Activated CD8-positive, alpha-beta memory T cell treated with anti-CD3 and anti-CD28 coated beads for 4 hours (primary cell): Measurements from ENCODE around the gene LY9.

Source experiments
- DNase-seq, 2 donors: peaks; one replicate each; pipeline ENCODE4 v3.0.0-alpha.2; 2020; ENCODE audit warnings: low read depth in 2 of 2

Gene LY9, protein sequence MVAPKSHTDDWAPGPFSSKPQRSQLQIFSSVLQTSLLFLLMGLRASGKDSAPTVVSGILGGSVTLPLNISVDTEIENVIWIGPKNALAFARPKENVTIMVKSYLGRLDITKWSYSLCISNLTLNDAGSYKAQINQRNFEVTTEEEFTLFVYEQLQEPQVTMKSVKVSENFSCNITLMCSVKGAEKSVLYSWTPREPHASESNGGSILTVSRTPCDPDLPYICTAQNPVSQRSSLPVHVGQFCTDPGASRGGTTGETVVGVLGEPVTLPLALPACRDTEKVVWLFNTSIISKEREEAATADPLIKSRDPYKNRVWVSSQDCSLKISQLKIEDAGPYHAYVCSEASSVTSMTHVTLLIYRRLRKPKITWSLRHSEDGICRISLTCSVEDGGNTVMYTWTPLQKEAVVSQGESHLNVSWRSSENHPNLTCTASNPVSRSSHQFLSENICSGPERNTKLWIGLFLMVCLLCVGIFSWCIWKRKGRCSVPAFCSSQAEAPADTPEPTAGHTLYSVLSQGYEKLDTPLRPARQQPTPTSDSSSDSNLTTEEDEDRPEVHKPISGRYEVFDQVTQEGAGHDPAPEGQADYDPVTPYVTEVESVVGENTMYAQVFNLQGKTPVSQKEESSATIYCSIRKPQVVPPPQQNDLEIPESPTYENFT

DNA sequence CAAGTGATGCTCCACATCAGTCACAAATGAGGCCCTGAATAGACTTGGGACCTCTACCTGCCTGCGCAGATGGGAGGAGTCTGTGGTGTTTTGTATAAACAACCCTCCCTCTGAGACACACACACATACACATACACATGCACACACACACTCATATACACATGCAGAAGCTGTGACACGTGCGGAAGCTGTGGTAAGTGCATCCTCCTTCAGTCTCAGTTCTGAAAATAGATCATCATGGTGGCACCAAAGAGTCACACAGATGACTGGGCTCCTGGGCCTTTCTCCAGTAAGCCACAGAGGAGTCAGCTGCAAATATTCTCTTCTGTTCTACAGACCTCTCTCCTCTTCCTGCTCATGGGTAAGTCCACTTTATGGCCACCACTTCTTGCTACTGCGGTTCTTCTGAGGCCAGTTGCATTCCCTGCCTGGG, at the start of gene LY9:
Gene LY9 (plus strand): TSS at position 224 of the 433 bp plus-strand sequence. CDS start 14 bp downstream, at position 238.
- peak; percentile 46 to 74 for DNase-seq

DNA sequence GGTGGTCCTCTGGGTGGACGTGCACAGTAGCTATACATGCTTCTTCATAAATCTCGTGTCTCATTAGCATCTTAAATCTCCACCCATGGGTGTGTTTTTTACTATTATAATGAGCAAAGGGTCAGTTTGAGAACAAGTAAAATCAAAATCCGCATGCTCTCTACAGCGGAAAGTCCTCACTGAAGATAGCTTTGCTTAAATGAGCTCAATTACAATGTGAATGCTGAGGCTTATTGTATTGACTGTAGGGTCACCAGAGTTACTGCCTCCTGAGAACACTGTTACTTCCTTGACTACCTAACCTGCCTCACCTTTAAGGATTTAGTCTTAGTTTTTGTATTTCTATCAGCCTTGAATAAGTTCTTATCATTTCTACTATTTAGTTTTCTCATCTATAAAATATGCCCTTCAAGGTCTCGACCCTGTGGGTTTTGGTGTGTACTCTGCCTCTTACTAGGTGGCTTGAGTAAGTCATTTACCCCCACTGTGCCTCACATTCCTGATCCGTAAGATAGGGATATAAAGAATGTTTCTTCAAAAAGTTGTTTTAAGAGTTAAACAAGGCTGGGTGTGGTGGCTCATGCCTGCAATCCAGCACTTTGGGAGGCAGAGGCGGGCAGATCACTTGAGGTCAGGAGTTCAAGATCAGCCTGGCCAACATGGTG, 49.0 kb upstream of the LY9 start:
- DNase-seq: no peak

DNA sequence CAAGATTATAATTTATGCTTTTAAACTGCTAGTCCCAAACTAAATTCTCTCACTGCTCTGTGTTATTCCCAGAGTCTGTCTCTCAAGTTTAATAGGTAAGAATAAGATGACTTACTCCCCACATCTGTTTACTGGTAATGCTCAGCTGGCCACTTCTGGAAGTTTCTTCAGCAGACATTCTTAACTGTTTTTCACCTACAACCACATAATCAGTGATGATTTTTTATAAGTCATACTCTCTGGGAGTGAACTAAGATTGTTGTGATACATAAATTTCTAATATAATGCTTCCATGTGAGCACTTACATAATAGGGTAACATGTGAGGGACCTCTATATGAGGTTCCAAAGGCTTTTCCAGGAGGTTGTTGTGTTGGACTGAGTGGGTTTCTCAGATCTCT, 48.3 kb upstream of the LY9 start:
- DNase-seq: no peak

DNA sequence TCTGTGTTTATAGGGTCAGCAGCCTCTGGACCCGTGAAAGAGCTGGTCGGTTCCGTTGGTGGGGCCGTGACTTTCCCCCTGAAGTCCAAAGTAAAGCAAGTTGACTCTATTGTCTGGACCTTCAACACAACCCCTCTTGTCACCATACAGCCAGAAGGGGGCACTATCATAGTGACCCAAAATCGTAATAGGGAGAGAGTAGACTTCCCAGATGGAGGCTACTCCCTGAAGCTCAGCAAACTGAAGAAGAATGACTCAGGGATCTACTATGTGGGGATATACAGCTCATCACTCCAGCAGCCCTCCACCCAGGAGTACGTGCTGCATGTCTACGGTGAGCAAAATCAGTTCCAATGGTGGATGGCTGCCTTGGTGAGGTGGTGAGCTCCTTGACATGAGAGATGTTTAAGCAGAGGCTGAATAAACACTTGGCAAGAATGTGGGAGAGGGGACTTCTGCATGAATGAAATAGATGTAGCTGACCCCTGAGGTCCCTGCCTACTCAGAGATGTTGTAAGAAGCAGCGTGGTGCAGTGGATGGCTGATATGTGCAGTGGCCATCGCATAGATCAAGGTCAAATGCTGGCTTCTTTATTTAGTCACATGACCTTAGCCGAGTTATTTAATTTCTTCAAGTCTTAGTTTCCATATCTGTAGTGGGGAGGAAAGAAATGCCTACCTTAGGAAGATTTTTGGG, 47.6 kb upstream of the LY9 start:
- no peak for DNase-seq

DNA sequence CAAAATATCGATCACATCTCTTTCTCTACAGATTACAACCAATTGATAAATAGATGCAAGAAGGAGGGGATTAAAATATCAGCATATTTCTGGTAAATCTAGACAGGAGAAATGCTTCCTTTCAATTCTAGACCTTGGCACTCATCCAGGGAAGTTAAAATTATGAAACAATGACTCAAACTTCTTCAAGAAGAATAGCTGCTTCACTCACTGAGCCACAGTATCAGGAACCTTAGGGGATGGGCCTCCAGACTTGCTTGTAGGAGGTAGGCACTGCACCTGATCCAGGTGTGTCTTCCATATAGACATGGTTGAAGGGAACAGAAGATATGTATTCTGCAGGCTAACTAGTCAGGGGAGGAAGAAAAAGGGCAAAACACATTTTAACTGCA, 47.1 kb upstream of the LY9 start:
- no peak for DNase-seq

DNA sequence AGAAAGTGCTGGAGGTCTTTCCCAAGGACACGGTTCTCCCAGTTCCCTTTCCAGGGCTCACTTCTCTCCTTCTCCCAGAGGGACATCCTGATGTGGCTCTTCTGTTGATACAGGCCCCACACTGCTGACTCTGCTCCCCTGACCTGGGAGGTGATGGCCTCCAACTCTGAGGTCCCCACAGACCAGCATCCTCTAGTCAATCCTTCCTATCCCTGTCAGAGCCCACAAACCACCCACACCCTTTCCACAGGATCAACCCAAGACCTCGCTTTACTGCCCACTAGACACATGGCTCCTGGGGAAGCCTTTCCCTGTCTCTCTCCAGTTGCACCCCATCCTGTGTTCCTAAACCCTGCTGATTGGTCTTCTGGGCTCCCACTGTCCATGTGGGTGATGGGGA, 45.4 kb upstream of the LY9 start:
- no peak for DNase-seq

DNA sequence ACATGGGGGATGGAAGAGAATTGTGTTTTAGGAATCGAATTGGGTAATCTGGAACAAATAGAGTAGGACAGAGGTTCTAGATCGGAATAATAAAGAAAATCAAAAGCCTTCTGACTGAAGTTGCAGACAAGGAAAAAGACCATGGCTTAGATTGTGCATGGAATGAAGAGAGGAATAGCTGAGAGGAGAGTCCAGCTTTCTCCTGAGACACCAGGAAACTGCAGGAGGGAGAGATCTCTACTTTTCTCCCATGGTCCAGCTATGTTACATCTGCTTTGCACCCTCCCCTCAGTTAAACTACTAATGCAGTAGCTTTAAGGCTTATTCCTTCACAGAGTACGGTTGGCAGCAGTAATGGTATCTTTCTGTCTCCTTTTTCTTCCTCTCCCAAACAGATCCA, 43.6 kb upstream of the LY9 start:
- DNase-seq: no peak

DNA sequence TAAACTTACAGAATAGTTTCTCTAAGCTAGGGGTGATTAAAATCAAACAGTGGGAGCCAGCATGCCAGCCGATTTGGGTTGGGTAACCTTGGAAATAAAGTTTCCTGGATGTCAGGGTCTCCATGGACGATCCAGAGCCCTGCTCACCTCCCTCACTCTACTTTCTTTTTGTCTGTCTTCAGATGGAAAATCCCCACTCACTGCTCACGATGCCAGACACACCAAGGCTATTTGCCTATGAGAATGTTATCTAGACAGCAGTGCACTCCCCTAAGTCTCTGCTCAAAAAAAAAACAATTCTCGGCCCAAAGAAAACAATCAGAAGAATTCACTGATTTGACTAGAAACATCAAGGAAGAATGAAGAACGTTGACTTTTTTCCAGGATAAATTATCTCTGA, 43.0 kb upstream of the LY9 start:
- no peak for DNase-seq

DNA sequence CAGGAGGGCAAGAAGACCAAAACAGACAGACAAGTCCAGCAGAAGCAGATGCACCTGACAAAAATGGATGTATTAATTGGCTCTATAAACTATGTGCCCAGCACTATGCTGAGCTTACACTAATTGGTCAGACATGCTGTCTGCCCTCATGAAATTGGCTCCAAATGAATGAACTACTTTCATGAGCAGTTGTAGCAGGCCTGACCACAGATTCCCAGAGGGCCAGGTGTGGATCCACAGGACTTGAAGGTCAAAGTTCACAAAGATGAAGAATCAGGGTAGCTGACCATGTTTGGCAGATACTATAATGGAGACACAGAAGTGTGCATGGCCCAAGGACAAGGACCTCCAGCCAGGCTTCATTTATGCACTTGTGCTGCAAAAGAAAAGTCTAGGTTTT, 42.4 kb upstream of the LY9 start:
- no peak for DNase-seq

DNA sequence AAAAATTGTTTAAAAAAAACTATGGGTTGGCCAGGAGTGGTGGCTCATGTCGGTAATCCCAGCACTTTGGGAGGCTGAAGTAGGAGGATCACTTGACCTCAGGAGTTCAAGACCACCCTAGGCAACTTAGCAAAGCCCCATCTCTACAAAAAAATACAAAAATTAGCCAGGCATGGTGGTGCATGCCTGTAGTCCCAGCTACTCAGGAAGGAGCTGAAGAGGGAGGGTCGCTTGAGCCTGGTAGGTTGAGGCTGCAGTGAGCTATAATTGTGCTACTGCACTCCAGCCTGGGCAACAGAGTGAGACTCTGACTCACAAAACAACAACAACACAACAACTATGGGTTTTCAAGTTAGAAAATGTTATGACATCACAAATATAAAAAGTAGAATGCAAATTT, 40.5 kb upstream of the LY9 start:
- no peak for DNase-seq

DNA sequence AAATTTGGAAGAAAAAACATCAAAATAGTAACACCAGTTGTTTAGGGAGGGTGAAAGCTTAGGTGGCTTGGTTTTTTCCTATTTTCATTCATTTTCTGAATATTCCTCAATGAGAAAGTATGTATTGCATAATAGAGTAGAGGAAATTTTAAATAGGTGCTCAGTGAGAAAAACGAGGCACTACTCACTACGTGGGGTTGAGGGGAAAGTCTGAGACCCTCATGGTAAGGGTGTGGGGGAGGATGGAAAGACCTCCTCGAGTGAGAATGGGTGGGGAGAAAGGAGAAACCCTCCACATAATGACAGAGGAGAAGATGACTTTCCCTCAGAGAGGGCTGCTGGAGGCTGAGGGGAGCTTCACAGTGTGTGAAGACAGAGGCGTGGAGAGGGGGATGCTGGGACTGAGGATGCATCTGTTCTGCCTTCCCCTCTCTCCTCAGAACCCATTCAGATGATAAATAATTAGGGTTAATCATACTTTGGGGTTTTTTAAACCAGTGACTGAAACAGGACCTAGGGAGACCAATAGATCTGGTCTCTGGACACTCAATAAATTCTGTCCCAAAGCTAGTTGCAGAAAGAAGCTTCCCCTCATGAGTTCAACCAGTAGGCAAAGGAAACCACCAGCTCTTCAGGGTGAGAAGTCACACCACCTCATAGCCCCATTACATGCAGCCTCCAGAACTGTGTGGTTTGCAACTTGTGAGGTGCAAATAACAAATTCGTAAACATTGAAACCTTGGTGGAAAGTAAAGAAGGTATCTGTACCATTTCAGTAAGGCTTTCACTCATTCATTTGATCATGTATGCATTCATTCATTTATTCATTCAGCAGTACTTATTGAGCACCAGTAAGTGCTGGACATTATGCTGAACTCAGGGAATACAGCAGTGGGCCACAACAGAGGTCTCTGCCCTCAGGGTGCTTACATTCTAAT, 39.8 kb upstream of the LY9 start:
- DNase-seq: no peak

DNA sequence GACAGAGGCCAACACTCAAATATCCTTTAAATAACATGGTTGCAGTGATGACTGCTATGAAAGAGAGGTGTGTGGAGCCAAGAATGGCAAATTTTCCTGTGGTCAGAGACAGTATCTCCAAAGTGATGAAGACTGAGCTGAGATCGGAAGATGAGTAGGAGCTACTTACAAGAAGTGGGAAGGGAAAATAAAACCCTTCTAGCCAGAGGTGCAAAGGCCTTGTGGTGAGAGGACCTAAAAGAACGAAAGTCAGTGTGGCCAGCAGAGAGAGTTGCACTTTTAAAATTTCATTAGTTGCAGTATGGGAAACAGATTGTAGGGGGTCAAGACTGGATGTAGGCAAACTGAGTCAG, 39.1 kb upstream of the LY9 start:
- no peak for DNase-seq

DNA sequence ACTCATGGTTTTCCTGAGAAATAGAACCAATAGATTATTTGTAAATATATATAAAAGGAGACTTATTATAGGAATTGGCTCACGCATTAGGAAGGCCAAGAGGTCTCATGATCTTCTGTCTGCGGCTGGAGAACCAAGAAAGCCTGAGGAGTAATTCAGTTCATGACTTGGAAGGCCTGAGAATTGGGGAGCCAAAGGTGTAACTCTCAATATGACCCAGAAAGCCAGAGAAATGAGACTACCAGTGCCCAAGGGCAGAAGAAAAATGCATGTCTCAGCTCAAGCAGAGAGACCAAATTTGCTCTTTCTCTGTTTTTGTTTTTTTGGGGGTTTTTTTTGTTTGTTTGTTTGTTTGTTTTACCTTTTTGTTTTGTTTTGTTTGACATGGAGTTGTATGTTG, 37.5 kb upstream of the LY9 start:
- no peak for DNase-seq

DNA sequence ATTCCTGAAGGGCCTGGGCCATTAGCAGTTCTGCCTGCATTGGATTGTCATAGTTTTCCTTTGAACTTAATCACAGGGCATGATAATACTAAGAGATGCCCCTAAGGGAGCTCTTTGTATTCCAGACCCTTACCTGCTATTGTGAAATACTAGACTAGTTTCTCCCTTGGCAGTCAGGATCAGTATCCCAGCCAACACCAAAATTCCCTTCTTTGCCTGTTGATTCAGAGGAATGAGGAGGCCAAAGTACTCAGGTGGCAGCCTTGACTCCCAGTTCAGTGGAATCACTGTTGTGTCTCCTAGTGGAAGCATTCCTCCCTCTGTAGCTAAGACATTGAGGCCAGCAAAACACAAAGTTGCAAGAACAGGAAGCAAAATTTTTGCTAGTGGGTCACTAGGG, 36.2 kb upstream of the LY9 start:
- DNase-seq: no peak

DNA sequence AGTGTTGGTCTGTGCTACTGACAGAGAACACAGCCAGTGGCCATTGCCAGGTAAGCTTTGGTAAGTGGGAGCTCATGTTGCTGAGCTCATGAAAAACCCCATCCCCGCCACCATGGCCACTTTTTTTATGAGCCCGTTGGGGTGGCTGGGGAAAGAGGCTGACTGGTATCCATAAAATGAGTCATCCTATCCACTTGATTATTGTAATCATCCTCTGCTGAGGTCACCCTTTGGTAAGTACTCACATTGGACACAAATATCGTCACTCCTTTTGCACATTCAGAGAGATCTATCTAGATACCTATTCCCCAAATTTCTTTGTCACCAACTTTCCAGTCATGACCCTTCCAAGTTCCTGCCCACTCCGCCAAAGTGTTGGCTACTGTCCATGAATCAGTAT, 34.9 kb upstream of the LY9 start:
- DNase-seq: no peak

DNA sequence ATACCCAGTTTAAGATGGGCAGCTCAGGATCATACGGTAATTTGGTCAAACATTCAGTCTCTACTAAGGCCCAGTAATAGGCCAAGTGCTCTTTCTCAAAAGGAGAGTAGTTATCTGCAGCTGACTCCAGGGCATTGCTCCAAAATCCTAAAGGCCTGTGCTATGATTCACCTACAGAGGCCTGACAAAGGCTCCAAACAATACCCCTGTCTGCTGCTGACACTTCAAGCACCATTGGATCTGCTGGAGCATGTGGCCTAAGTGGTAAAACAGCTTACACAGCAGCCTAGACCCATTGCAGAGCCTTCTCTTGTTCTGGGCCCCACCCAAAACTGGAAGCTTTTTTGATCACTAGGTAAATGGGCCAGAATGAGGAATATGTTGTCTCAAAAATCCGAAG, 34.1 kb upstream of the LY9 start:
- no peak for DNase-seq

DNA sequence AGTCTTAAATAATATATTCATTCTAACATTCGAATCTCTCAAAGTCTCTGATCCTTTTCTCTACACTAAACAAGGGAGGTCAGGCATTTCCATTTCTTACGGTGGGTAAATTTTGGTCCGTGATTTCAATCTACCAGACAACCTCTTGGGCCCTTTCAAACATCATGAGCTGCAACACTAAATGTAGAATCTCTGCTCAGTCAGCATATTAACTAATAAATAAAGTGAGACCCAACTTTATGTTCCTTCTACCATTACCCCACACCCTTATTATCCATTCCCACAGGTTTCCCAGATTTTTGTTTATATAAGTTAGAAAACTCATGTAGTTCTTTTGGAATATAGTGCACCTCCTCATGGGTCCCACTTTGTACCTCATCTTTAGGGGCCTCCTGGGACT, 32.0 kb upstream of the LY9 start:
- DNase-seq: no peak

DNA sequence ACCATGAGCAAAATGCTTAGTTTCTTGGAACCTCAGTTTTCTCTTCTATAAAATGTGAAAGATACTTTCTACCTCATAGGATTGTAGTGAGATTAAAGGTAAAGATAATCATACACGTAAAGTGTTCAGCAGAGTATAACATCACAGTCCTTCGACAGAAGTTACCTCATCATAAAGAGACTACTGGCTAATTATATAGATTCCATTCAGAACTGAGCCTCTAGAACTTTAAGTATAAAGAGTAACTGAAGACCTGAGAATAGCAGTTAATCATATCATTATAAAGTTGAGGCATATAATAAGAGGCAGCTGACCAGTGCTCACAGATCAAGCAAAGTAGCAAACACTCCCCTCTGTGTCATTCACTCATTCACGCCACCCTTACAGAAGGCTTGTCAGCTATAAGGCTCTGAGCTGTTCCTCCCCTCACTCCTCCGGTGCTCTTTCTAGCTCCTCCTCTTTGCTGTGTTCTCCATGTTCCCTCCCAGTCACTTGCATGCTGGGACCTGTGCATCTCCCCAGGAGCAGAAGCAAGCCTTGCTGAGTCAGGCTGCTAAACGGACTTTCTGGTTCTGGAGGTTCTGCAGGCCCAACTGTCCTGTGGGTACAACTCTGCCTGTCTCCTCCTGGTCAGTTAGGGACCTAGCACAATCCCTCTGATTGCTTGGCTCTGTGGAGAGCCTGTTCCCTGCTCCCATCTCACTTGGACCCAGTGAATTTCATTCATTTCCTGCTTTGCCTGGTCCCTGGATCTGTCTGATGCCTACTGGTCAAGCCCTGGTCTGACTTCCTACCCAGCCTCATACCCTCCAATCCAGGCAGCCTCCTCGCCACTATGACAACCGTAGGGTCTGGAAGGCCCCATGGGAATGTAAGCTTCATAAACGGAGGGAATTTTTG, 28.3 kb upstream of the LY9 start:
- no peak for DNase-seq

DNA sequence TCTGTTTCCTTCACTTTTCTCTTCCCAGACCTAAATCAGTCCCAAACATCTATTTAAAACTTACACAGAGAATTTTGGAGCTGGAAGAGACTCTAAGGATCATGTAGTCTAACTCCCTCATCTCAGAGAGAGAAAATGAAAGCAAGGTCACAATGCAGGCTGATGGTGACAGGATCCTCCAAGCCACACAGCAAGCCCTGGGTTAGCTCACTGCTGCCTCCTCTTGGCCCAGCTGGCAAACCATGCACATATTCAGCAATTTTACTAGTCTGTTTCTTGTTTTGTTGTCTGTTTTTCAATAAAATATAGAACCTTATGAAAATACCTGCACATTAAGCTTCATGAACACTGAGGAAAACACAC, 27.7 kb upstream of the LY9 start:
- peak; percentile 64 to 75 for DNase-seq

DNA sequence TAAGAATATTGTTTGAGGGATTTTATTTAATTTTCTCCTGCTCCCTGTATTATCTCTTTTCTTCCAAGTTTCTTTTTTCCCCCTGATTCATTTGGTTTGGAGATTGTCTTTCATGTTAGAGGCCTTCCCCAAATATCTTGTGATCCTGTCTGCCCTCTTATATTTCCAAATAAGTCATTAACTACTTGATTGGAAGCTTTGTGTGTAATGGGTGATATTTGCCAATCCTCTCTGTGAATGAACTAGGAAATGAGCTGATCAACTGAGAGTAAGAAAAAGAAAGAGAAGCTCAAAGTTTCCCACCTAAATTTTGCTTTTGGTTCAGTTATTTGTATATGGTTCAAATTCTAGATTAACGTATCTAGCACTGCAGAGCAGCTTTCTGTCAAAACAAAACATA, 23.6 kb upstream of the LY9 start:
- DNase-seq: no peak
